H9 (cell line): Measurements from ENCODE around the gene NFATC1. TPM values are rescaled to one million over a fixed set of nuclear protein-coding genes. Genes with fewer than 3 reads are reported as not detected.

Source experiments
- DNase-seq: peaks from one replicate; pipeline ENCODE4 v3.0.0-alpha.2; 2017
- H2AFZ ChIP-seq: one replicate; pipeline ENCODE4 v1.6.1; 2013; ENCODE audit warnings: mild to moderate bottlenecking, low read length, control low read depth, moderate library complexity
- H2AK5ac ChIP-seq: 2 replicates; pipeline ENCODE4 v1.6.1; 2013; ENCODE audit warnings: low read length, control low read depth, mixed read lengths; ENCODE audit not compliant: insufficient read length
- H2BK120ac ChIP-seq: one replicate; pipeline ENCODE4 v1.6.1; 2013; ENCODE audit warnings: low read depth, mild to moderate bottlenecking, low read length, control low read depth, inconsistent platforms; ENCODE audit not compliant: poor library complexity, severe bottlenecking
- H2BK12ac ChIP-seq: 2 replicates; pipeline ENCODE4 v1.6.1; 2013; ENCODE audit warnings: low read length, control low read depth, mixed read lengths, low read depth; ENCODE audit not compliant: insufficient read length
- H2BK15ac ChIP-seq: 2 replicates; pipeline ENCODE4 v1.6.1; 2013; ENCODE audit warnings: low read depth, low read length, control low read depth
- H2BK20ac ChIP-seq: one replicate; pipeline ENCODE4 v1.6.1; 2013; ENCODE audit warnings: low read depth, mild to moderate bottlenecking, low read length, control low read depth, inconsistent platforms; ENCODE audit not compliant: poor library complexity, severe bottlenecking
- H2BK5ac ChIP-seq: 2 replicates; pipeline ENCODE4 v1.6.1; 2013; ENCODE audit warnings: low read length, control low read depth, mixed read lengths; ENCODE audit not compliant: insufficient read length
- H3K14ac ChIP-seq: 2 replicates; pipeline ENCODE4 v1.6.1; 2013; ENCODE audit warnings: low read length, control low read depth; ENCODE audit not compliant: insufficient read depth
- H3K18ac ChIP-seq: 2 replicates; pipeline ENCODE4 v1.6.1; 2013; ENCODE audit warnings: low read depth, mild to moderate bottlenecking, mixed read lengths, low read length, control low read depth; ENCODE audit not compliant: insufficient read length
- H3K23ac ChIP-seq: 2 replicates; pipeline ENCODE4 v1.6.1; 2013; ENCODE audit warnings: low read length, control low read depth, mixed read lengths, low read depth; ENCODE audit not compliant: insufficient read length
- H3K23me2 ChIP-seq: 2 replicates; pipeline ENCODE4 v1.6.1; 2013; ENCODE audit warnings: low read depth, mild to moderate bottlenecking, mixed read lengths, low read length, control low read depth; ENCODE audit not compliant: insufficient read length, poor library complexity, severe bottlenecking
- H3K27ac ChIP-seq: 2 replicates; pipeline ENCODE4 v1.5.1; 2013; ENCODE audit warnings: low read length, control low read depth, mixed read lengths, low read depth; ENCODE audit not compliant: insufficient read length
- H3K27me3 ChIP-seq: 2 replicates; pipeline ENCODE4 v1.6.1; 2013; ENCODE audit warnings: low read length, control low read depth, inconsistent platforms; ENCODE audit not compliant: insufficient read depth
- H3K4ac ChIP-seq: 2 replicates; pipeline ENCODE4 v1.6.1; 2013; ENCODE audit warnings: low read depth, mild to moderate bottlenecking, control low read depth, inconsistent platforms, low read length, moderate library complexity
- H3K4me1 ChIP-seq: 2 replicates; pipeline ENCODE4 v1.6.1; 2013; ENCODE audit warnings: low read length, control low read depth, inconsistent platforms; ENCODE audit not compliant: insufficient read depth
- H3K4me2 ChIP-seq: 2 replicates; pipeline ENCODE4 v1.6.1; 2013; ENCODE audit warnings: low read length, control low read depth, mixed read lengths; ENCODE audit not compliant: insufficient read length, insufficient read depth
- H3K56ac ChIP-seq: 2 replicates; pipeline ENCODE4 v1.6.1; 2013; ENCODE audit warnings: low read depth, mild to moderate bottlenecking, mixed read lengths, low read length, control low read depth; ENCODE audit not compliant: insufficient read length
- H3K79me1 ChIP-seq: 2 replicates; pipeline ENCODE4 v1.6.1; 2013; ENCODE audit warnings: low read depth, mild to moderate bottlenecking, moderate library complexity, low read length, control low read depth, inconsistent platforms; ENCODE audit not compliant: insufficient read depth, poor library complexity, severe bottlenecking
- H3K79me2 ChIP-seq: 2 replicates; pipeline ENCODE4 v1.6.1; 2013; ENCODE audit warnings: low read length, control low read depth, inconsistent platforms; ENCODE audit not compliant: insufficient read depth
- H3K9ac ChIP-seq: 2 replicates; pipeline ENCODE4 v1.6.1; 2013; ENCODE audit warnings: low read length, control low read depth, mixed read lengths; ENCODE audit not compliant: insufficient read length; ENCODE audit errors: extremely low read depth
- H3K9me3 ChIP-seq: one replicate; pipeline ENCODE4 v1.6.1; 2013; ENCODE audit warnings: low read depth, low read length, inconsistent platforms; ENCODE audit not compliant: control insufficient read depth
- H3T11ph ChIP-seq: one replicate; pipeline ENCODE4 v1.6.1; 2013; ENCODE audit warnings: mild to moderate bottlenecking, low read length, control low read depth, inconsistent platforms
- H4K20me1 ChIP-seq: one replicate; pipeline ENCODE4 v1.6.1; 2013; ENCODE audit not compliant: control insufficient read depth, insufficient read length, insufficient read depth
- H4K5ac ChIP-seq: 2 replicates; pipeline ENCODE4 v1.6.1; 2013; ENCODE audit warnings: low read depth, mild to moderate bottlenecking, mixed read lengths, low read length, control low read depth; ENCODE audit not compliant: insufficient read length
- H4K8ac ChIP-seq: replicated peaks from 2 replicates; pipeline ENCODE4 v1.6.1; 2013; ENCODE audit warnings: low read length, control low read depth, mixed read lengths, low read depth; ENCODE audit not compliant: insufficient read length
- H4K91ac ChIP-seq: 2 replicates; pipeline ENCODE4 v1.6.1; 2013; ENCODE audit warnings: low read depth, mild to moderate bottlenecking, moderate library complexity, mixed read lengths, low read length, control low read depth; ENCODE audit not compliant: insufficient read length
- H3K27ac Mint-ChIP-seq, 3 experiments: 2 replicates in 2 of 3; 3 replicates in 1 of 3; pipeline ENCODE4 v1.8.0; 2020 to 2021; ENCODE audit warnings: mixed read lengths in 3 of 3, mild to moderate bottlenecking in 1 of 3, moderate library complexity in 1 of 3
- H3K27me3 Mint-ChIP-seq: 2 replicates; pipeline ENCODE4 v1.8.0; 2021; ENCODE audit warnings: low read depth, mild to moderate bottlenecking, moderate library complexity, mixed read lengths
- H3K36me3 Mint-ChIP-seq, 3 experiments: 2 replicates in 2 of 3; 3 replicates in 1 of 3; pipeline ENCODE4 v1.8.0; 2020 to 2021; ENCODE audit warnings: low read depth in 3 of 3, mixed read lengths in 3 of 3; ENCODE audit not compliant: insufficient read depth in 1 of 3
- H3K4me1 Mint-ChIP-seq, 2 experiments: 2 replicates each; pipeline ENCODE4 v1.8.0; 2020; ENCODE audit warnings: mixed read lengths in 2 of 2
- H3K4me3 Mint-ChIP-seq, 2 experiments: 2 replicates in 1 of 2; 3 replicates in 1 of 2; pipeline ENCODE4 v1.8.0; 2020 to 2021; ENCODE audit warnings: mild to moderate bottlenecking in 2 of 2, mixed read lengths in 2 of 2, moderate library complexity in 1 of 2
- H3K9me3 Mint-ChIP-seq, 2 experiments: 2 replicates in 1 of 2; 3 replicates in 1 of 2; pipeline ENCODE4 v1.8.0; 2020; ENCODE audit warnings: mild to moderate bottlenecking in 2 of 2, mixed read lengths in 2 of 2, moderate library complexity in 1 of 2
- CTCF ChIP-seq: fragments of 200-600 bp; sonication (generic); conservative IDR thresholded peaks from 3 replicates; pipeline ENCODE4 v1.8.0; 2021; ENCODE audit warnings: antibody characterized with exemption, mild to moderate bottlenecking
- WGBS: extraction: QIAGEN DNeasy Blood & Tissue Kit; methylation state at CpG from one replicate; pipeline ENCODE4 v1.1.7; 2013; ENCODE audit warnings: missing lambda C conversion rate, low lambda C conversion rate, mixed read lengths; ENCODE audit not compliant: insufficient read length; ENCODE audit errors: extremely low coverage; 5-methylcytosine and 5-hydroxymethylcytosine counted together
- total RNA-seq: library from RNA; stranded (reverse); gene quantifications from 2 replicates; pipeline ENCODE4 v1.2.1, GENCODE V29; 2021

NFATC1 gene
- total RNA-seq, 1 experiment from 2014 or later: 5.5 TPM

DNA sequence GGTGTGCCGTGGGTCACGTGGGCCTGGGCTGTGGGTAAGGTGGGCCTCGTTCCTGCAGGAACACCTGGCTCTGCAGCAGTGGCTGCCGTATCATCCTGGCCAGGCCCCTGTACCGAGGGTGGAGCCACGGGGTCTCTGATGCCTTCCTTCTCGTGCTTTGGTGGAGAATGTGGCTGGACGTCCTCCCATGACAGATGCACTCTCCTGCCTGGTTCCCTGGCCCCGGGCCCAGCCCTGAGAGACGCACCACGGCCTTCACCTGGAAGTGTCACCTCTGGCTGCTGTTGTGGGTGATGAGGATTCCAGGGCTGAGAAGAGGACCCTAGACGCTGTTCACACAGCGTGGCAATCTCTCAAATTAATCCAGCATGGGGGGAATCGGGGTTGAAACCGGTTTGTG lies 49.5 kb downstream of the NFATC1 start:
- Histone ChIP-seq H2AFZ (no peak overlapping the region), H3T11ph (no peak overlapping the region), H3K56ac (no peak overlapping the region), H3K4me2 (no peak overlapping the region), H4K20me1 (peaks cover 2% of the 10 kb centered on the region), H3K4ac (no peak overlapping the region), H3K27me3 (no peaks in the 10 kb centered on the region), H3K4me1 (no peaks in the 10 kb centered on the region), H3K23ac (no peak overlapping the region), H3K18ac (no peak overlapping the region), H2BK12ac (no peak overlapping the region), H2AK5ac (no peak overlapping the region), H3K23me2 (no peaks in the 10 kb centered on the region), H2BK15ac (no peak overlapping the region), H3K27ac (no peak overlapping the region), H3K9ac (no peak overlapping the region), H4K5ac (no peak overlapping the region), H3K14ac (no peak overlapping the region), H2BK120ac (no peak overlapping the region), H2BK20ac (no peak overlapping the region), H4K91ac (no peak overlapping the region), H2BK5ac (no peak overlapping the region), H3K79me1 (no peaks in the 10 kb centered on the region), H3K79me2 (no peaks in the 10 kb centered on the region), H3K9me3 (no peaks in the 10 kb centered on the region), H4K8ac (no peak overlapping the region)
- no peak for DNase-seq
- peaks cover 9 to 15% of the 10 kb centered on the region in 2 experiments for H3K4me1 Mint-ChIP-seq
- TF ChIP-seq CTCF: no peak
- no peak overlapping the region for H3K4me3 Mint-ChIP-seq
- H3K36me3 Mint-ChIP-seq: no peaks in the 10 kb centered on the region
- WGBS: no CpG with 5 or more reads among the region's 15 CpGs
- peak overlapping the region in 2 of 3 experiments; percentile 44 to 68; a peak in 1 of 7 replicates for H3K27ac Mint-ChIP-seq
- no peaks in the 10 kb centered on the region for H3K27me3 Mint-ChIP-seq
- H3K9me3 Mint-ChIP-seq: no peaks in the 10 kb centered on the region
